Muscle of back (tissue), 11 donors: Measurements from ENCODE around the gene RCAN2. TPM values are rescaled to one million over a fixed set of nuclear protein-coding genes. Genes with fewer than 3 reads are reported as not detected.
"Not testable (repeated sequence)": the region's sequence is repeated elsewhere in the genome, so short reads cannot be mapped to it uniquely, and the experiment has no call there.

Experiments
- DNase-seq, 3 donors: peaks; one replicate each; pipeline versions ENCODE4 v3.0.0 to v3.0.0-alpha.2; 2013
- polyA plus RNA-seq, 10 donors: library from polyadenylated mRNA; unstranded; fragments of 120-200 nt; gene quantifications; one replicate each; pipeline ENCODE4 v1.2.1, GENCODE V29; 2013; ENCODE audit not compliant: insufficient read length in 10 of 10

Gene RCAN2
- polyA plus RNA-seq, 10 donors: 3.6 to 7.2 (median 4.7) TPM

- no peak for DNase-seq
Measured at GRCh38 chr6:46338131-46338530, 153.1 kb downstream of the RCAN2 start.

- no peak for DNase-seq
Measured at GRCh38 chr6:46334442-46334841, 156.8 kb downstream of the RCAN2 start.

DNA sequence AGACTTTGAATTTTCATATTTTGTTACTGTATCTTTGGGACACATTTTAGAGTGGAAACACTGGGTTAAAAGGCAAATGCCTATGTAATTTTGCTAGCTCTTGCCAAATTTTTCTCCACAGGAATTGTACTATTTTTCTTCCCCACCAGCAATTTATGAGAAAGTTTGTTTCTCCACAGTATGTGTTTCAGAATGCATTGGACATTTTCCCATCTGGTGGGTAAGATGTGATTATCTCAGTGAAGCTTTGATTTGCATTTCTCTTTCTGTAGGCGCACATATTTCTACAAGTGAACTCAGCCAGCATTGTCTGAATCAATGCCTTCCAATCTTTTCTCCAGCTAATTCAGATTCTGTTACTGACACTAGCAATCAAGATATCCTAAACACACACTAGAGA, 157.8 kb downstream of the RCAN2 start:
- DNase-seq: no peak

DNA sequence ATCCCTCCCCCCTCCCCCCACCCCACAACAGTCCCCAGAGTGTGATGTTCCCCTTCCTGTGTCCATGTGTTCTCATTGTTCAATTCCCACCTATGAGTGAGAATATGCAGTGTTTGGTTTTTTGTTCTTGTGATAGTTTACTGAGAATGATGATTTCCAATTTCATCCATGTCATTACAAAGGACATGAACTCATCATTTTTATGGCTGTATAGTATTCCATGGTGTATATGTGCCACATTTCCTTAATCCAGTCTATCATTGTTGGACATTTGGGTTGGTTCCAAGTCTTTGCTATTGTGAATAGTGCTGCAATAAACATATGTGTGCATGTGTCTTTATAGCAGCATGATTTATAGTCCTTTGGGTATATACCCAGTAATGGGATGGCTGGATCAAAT, 158.8 kb downstream of the RCAN2 start:
- not testable (repeated sequence) for DNase-seq

DNA sequence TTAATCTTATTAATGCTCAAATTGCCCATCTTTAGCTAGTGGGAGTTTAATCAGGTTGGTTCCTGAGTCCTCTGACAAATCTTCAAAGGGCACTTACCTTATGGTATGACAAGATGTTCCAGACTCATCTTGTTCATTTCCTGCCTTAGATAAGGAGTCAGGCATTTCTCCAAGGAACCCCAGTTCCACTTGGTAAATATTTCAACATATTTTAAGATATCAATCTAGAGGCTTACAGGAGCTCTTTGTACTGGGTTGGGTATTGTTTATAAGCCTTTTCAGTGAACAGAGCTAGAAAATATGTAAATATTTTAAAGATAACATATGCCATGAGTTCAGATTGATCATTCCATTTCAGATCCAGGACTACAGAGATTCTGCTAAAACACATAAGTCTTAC, 159.8 kb downstream of the RCAN2 start:
- DNase-seq: no peak

GRCh38 chr6:46329568-46329967, 161.7 kb downstream of the RCAN2 start:
- peak in 2 of 3 donors; percentile 30 to 36 for DNase-seq

DNA sequence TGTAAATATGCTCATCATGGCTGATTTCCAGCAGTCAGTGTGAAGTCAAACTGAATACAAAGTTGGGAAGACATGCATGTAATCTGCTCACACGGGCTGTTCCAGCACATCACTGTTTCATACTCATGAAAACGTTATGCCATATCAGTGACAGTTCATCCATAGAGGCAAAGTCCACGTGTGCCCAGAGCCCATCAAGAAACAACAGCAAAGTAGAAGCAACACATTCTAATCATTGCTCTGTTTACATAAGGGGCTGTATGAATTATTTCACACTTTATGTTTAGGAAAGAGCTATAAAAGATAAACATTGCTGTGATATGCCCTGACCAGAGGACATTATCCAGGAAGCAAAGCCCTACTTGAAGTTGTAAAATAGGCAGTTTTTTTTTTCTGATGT, 163.5 kb downstream of the RCAN2 start:
- DNase-seq: no peak

DNA sequence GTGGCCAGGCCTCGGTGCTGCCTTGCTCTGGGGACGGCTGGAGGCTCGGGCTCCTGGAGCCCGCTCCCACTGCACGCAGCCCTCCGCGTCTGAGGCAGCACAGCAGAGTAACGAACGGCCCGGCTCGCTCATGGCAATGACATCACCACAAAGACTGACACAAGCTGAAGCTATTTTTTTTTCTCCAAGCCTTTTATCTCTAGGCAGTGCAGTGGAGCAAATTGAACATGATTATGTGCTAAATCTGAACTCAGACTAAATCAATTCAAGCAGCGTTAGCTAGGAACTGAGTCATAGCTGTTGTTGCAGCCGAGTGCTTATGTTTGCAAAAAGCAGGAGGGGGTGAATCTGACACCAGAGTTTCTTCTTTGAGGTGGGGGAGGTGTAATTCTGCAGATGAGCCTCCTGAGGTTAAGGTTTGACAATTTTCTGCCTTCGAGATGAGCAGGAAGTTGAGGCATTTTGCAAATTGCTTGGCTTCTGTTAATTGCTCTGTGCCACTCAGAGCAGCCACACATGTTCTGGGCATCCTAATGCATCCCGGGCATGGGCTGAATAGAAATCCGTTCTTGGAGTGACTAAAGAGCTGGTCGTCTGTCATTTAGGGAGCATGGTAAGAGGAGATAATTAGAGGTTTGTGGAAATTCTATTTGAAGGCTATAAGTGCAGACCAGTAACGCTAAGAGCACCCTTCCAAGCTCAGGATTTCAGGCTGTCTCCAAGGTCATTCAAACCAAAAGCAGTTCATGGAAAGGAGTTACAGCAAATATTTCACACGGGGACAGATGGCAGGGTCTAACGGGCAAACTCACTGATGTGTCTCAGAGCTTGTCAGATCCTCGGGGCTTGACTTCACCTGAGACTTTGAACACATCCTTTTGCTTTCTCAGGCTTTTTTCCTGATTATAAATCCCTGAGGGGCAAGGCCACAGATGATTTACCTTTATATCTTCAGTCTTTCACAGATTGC, 165.4 kb downstream of the RCAN2 start:
- DNase-seq: peak in 1 of 3 donors; percentile 75

GRCh38 chr6:46324706-46325105, 166.5 kb downstream of the RCAN2 start:
- no peak for DNase-seq

DNA sequence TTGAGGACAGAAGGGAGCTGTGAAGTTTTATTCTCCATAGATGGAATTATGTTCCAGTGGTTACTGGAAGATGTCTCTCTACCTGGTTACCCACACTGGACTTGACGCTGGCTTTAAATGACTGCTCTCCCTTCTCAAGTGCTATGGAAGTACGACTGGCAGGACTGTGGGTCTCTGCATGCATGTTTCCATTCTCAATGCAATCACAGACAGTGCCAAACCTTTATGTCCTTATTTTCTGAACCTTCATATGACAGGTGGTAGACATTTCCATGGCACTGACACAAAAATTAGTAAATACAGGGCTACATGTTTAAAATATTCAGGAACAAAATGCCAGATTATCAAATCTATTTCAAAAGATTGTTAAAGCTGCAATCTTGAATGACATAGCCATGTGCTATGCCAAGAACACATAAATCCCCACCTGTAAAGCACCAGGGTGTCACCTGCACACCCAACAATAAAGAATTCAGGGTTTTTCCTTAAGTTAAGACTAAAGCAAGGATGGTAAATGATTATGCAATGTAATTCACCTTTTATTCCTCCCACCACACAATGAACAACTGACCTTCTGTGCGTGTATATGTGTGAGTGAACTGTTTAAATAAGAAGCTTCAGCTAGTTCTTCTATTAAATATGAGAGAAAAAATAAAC, 167.2 kb downstream of the RCAN2 start:
- DNase-seq: no peak

DNA sequence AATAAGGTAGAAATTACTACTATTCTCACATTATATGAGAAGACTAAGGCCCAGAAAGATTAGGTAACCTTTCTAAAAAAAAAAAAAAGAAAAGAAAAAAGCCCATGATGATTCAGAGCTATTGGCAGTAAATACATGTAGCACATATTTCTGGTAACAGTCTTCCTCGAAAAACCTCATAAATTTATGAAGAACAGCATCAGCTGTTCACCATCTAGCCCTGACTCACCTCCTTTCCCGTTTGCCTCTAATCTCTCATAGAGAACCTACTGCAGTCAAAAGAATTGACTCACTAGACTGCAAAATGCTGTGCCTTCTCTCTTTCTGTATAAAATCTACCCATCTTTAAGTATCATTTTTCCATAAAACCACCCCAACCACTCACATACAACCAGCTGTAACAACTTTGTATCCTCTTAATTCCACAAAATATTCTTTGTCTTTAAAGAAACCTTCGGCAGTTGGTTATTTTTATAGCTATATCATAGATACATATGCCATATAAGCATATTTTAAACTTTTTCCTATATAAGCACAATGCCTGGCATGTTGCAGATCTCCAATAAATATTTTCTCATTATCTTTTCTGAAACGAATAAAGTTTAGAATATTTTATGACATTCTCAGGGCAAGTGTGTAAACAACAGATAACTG, 167.8 kb downstream of the RCAN2 start:
- peak in 1 of 3 donors; percentile 83 for DNase-seq

- DNase-seq: no peak
Measured at GRCh38 chr6:46320505-46320904, 170.7 kb downstream of the RCAN2 start.

DNA sequence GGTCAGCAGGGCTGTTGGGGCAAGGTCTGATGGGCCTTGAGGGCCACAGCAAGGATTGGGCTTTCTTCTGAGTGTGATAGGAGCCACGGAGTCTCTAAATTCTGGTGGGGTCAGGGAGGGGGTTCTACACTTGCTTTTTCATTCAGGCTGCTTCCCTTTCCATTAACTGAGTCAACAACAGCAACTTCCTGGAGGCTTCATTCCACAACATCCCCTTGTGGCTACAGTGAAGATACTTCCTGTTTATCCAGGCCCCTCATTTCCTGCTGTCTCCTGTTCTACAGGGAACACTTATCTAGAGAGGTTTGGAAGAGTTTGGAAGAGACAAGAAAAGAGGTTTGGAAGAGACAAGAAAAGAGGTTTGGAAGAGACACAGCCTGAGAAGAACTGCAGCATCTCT, 175.7 kb downstream of the RCAN2 start:
- no peak for DNase-seq

- DNase-seq: no peak
Measured at GRCh38 chr6:46312654-46313053, 178.6 kb downstream of the RCAN2 start.

DNA sequence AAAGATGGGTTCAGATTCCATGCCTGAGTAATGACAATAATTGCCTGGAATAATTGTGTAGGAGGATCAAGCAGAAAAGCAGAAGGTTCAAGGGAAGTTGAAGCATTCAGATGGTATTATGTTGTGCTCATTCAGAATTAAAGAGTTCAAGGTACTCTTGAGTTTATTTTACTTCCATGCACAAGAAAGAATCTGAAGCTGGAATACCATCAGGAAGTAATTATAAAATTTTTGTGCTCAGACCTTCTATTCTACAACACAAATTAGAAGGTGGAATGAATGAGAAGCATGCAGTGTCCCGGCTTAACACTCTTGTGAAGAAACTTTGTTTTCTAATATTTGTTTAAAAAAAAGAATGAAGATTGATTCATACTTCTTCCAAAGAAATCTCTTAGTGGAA, 181.1 kb downstream of the RCAN2 start:
- DNase-seq: no peak

DNA sequence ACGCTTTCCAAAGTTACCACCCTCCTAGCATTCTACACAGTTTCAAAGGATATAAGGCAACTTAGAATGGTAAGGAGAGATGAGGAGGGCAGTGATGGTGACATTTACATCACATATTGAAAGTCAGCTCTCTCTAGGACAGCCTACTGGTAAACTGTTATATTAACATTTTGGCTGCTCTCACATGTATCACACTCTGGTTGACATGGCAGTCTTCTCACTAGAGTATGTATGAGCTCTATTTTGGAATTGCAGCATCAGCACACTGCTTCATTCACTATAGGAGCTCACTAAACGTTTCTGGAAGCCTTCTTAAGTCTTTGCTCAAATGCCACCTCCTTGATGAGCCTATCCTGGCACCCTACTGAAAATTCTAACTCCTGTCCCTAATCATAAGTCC, 184.8 kb downstream of the RCAN2 start:
- no peak for DNase-seq

GRCh38 chr6:46305833-46306232, 185.4 kb downstream of the RCAN2 start:
- no peak for DNase-seq

DNA sequence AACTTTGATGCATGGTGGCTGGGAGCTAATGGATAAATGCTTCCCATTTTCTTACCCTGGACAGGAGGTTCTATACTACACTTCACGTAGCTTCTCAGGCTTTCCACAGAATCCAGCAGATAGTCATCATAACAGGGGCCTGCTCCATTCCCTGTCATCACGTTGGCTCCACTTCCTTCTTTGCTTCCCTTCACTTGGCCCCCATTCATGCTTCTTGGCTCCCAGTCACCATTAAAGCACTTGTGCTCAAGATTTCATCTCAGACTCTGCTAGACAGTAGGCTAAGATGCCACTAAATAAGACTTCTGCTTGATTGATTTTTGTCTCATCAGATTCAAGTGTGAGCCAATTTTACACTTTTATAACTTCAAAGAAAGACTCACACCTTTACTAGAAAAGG, 186.0 kb downstream of the RCAN2 start:
- no peak for DNase-seq

DNA sequence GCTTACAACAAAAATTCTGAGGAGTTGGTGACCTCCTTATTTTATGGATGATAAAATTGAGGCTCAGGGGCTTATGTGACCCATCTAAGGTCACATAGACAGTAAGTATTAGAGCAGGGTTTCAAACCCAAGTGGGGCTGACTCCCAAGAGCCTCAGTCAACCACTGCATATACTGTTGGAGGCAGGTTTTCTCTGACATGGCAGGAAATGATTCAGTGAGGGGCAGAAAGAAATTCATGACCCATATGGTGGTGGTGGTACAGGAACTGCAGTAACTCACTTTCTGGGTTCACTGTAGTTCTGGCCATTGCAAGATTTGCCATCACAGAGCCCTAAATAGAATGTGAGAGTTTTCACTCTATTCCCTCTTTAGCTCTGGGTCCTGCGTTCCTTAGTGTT, 188.4 kb downstream of the RCAN2 start:
- DNase-seq: no peak

GRCh38 chr6:46302176-46302575, 189.1 kb downstream of the RCAN2 start:
- no peak for DNase-seq

DNA sequence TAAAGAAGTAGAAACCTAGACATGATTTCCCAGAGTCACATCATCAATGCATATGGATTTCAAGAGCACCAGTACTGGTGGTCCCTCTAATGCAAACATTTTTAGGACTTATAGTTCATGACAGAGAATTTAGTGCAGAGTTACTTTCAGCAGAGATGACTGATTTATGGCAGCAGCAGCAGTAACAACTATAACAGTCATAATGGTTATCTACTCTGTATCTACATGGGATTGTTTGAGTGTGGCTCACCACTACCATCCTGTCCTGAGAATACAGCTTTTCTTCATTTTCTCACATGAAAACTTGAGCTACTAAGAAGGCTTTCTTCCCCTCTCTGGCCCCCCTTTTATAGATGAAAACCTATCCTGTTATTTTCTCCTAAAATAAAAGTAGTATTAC, 192.0 kb downstream of the RCAN2 start:
- DNase-seq: no peak

- DNase-seq: no peak
Measured at GRCh38 chr6:46296586-46296985, 194.7 kb downstream of the RCAN2 start.
